A549 (cell line): ENCODE results near the gene AP2A2. TPM values are rescaled to one million over a fixed set of nuclear protein-coding genes. Genes with fewer than 3 reads are reported as not detected.

Experiments used
- ATAC-seq, 2 experiments: fragments of 200-7000 bp in 1 of 2; fragments of >200 bp in 1 of 2; cut with Nextera tagmentation in 1 of 2; cut with Tn5 transposase in 1 of 2; 3 replicates each; pipeline versions ENCODE4 v1.8.0 to v1.9.1; 2018 to 2020; ENCODE audit warnings: mild to moderate bottlenecking in 1 of 2, moderate library complexity in 1 of 2
- CTCF ChIA-PET: fragments of 300-600 bp; sonication (Branson Sonifier 250); formaldehyde crosslinking; extraction: SDS; loops from one replicate; lab custom pipeline; 2021; ENCODE audit warnings: antibody characterized with exemption, inconsistent platforms; lab: Yijun Ruan, JAX
- POLR2A ChIA-PET: fragments of 350-600 bp; formaldehyde crosslinking; extraction: SDS; loops from one replicate; lab custom pipeline; 2021; ENCODE audit warnings: antibody characterized with exemption, inconsistent platforms; lab: Yijun Ruan, JAX
- DNase-seq, 2 experiments: peaks; one replicate each; pipeline versions ENCODE4 v3.0.0 to v3.0.0-alpha.2; 2011 to 2016; ENCODE audit warnings: low read depth in 1 of 2, low spot score in 1 of 2
- FAIRE-seq: peaks from 2 replicates; lab custom pipeline; 2011; peaks lifted over from hg19 to GRCh38; lab: Jason Lieb, UNC
- H3K27ac ChIP-seq, 2 experiments: fragments of >200 bp; sonication (Bioruptor Twin); formaldehyde crosslinking; 3 replicates each; pipeline ENCODE4 v1.5.1; 2016 to 2017
- H3K4me1 ChIP-seq: fragments of >200 bp; sonication (Bioruptor Twin); formaldehyde crosslinking; 3 replicates; pipeline ENCODE4 v1.6.1; 2016
- H3K4me2 ChIP-seq: fragments of >200 bp; sonication (Bioruptor Twin); formaldehyde crosslinking; 3 replicates; pipeline ENCODE4 v1.6.1; 2016
- H3K4me3 ChIP-seq: fragments of >200 bp; sonication (Bioruptor Twin); formaldehyde crosslinking; 3 replicates; pipeline ENCODE4 v1.5.1; 2016
- H3K9me3 ChIP-seq: fragments of >200 bp; sonication (Bioruptor Twin); formaldehyde crosslinking; 3 replicates; pipeline ENCODE4 v1.6.1; 2016
- ATOH8 ChIP-seq: fragments of 250-450 bp; sonication (Bioruptor Pico); IDR thresholded peaks from 2 replicates; pipeline ENCODE4 v1.5.0; 2020; ENCODE audit warnings: low read depth, mild to moderate bottlenecking, moderate library complexity
- CBX2 ChIP-seq: fragments of 200-600 bp; sonication (generic); IDR thresholded peaks from 2 replicates; pipeline ENCODE4 v1.6.1; 2016; ENCODE audit warnings: low read depth, mild to moderate bottlenecking, borderline replicate concordance
- CBX8 ChIP-seq: fragments of 200-600 bp; sonication (generic); IDR thresholded peaks from 2 replicates; pipeline ENCODE4 v1.6.1; 2016
- CEBPB ChIP-seq, 2 experiments: fragments of >200 bp in 1 of 2; sonication (Bioruptor Twin) in 1 of 2; formaldehyde crosslinking in 1 of 2; IDR thresholded peaks; 2 replicates each; pipeline ENCODE4 v1.6.1; 2012 to 2016
- CHD2 ChIP-seq: fragments of 150-350 bp; IDR thresholded peaks from 2 replicates; pipeline ENCODE4 v1.6.1; 2014; ENCODE audit warnings: low read length; ENCODE audit not compliant: partially characterized antibody
- FOSB ChIP-seq: fragments of 250-450 bp; sonication (Bioruptor Pico); IDR thresholded peaks from 2 replicates; pipeline ENCODE4 v1.5.0; 2020; ENCODE audit warnings: mild to moderate bottlenecking, moderate library complexity
- FOXS1 ChIP-seq: fragments of 250-450 bp; sonication (Bioruptor Pico); IDR thresholded peaks from 2 replicates; pipeline ENCODE4 v1.5.0; 2020; ENCODE audit warnings: mild to moderate bottlenecking, moderate library complexity
- GATA3 ChIP-seq: IDR thresholded peaks from 2 replicates; pipeline ENCODE4 v1.6.1; 2012; ENCODE audit warnings: borderline replicate concordance
- HEYL ChIP-seq: fragments of 250-450 bp; sonication (Bioruptor Pico); IDR thresholded peaks from 2 replicates; pipeline ENCODE4 v1.8.0; 2021; ENCODE audit warnings: mild to moderate bottlenecking, moderate library complexity
- HOXB5 ChIP-seq: fragments of 250-450 bp; sonication (Bioruptor Pico); IDR thresholded peaks from 2 replicates; pipeline ENCODE4 v1.5.0; 2020; ENCODE audit warnings: mild to moderate bottlenecking, moderate library complexity
- JUNB ChIP-seq: fragments of >200 bp; sonication (Bioruptor Twin); formaldehyde crosslinking; IDR thresholded peaks from 2 replicates; pipeline ENCODE4 v1.6.1; 2016
- KDM1A ChIP-seq: fragments of 200-600 bp; sonication (generic); IDR thresholded peaks from 2 replicates; pipeline ENCODE4 v1.6.1; 2016; ENCODE audit warnings: low read depth, mild to moderate bottlenecking
- MAFK ChIP-seq: fragments of 450-650 bp; IDR thresholded peaks from 2 replicates; pipeline ENCODE4 v1.6.1; 2014; ENCODE audit not compliant: partially characterized antibody
- MAZ ChIP-seq: fragments of 150-350 bp; IDR thresholded peaks from 2 replicates; pipeline ENCODE4 v1.6.1; 2014; ENCODE audit warnings: antibody characterized with exemption, low read depth, low read length, borderline replicate concordance
- RARB ChIP-seq: fragments of 250-450 bp; sonication (Bioruptor Pico); IDR thresholded peaks from 2 replicates; pipeline ENCODE4 v1.8.0; 2021; ENCODE audit warnings: mild to moderate bottlenecking, moderate library complexity
- REST ChIP-seq: fragments of 200-600 bp; sonication (generic); IDR thresholded peaks from 2 replicates; pipeline ENCODE4 v1.6.1; 2016; ENCODE audit warnings: antibody characterized with exemption, mild to moderate bottlenecking, moderate library complexity
- RNF2 ChIP-seq: fragments of 200-600 bp; sonication (generic); IDR thresholded peaks from 2 replicates; pipeline ENCODE4 v1.6.1; 2016; ENCODE audit warnings: low read depth, mild to moderate bottlenecking, antibody characterized with exemption, moderate library complexity, borderline replicate concordance
- SREBF2 ChIP-seq: fragments of 450-650 bp; IDR thresholded peaks from 2 replicates; pipeline ENCODE4 v1.6.1; 2014; ENCODE audit warnings: mild to moderate bottlenecking, moderate library complexity
- ZFP36 ChIP-seq: fragments of 450-650 bp; IDR thresholded peaks from 2 replicates; pipeline ENCODE4 v1.6.1; 2014; ENCODE audit warnings: borderline replicate concordance; ENCODE audit not compliant: partially characterized antibody
- ZNF302 ChIP-seq: fragments of 250-450 bp; sonication (Bioruptor Pico); IDR thresholded peaks from 2 replicates; pipeline ENCODE4 v1.9.0; 2021; ENCODE audit warnings: inconsistent platforms, mild to moderate bottlenecking, moderate library complexity
- WGBS: methylation state at CpG from one replicate; pipeline ENCODE4 v1.1.6; 2017; ENCODE audit errors: missing lambda C conversion rate; 5-methylcytosine and 5-hydroxymethylcytosine counted together
- polyA plus RNA-seq, 4 experiments: library from polyadenylated mRNA; depleted of rRNA in 3 of 4; stranded (reverse); fragments of >200 nt; fragmentation: RNase III in 1 of 4; extraction: RNeasy Plus Mini Kit Qiagen cat#74134 plus additional on column Dnase treatment in 1 of 4; gene quantifications; 2 replicates in 3 of 4; 3 replicates in 1 of 4; pipeline ENCODE4 v1.2.3, GENCODE V29; 2011 to 2017
- TF ChIP-seq, protein P1 (sequence below): IDR thresholded peaks from 2 replicates; pipeline ENCODE4 v1.6.1; 2012
- TF ChIP-seq, protein P2 (sequence below): IDR thresholded peaks from 2 replicates; pipeline ENCODE4 v1.6.1; 2012; ENCODE audit warnings: low read depth, borderline replicate concordance
- TF ChIP-seq, protein P3 (sequence below): fragments of >200 bp; sonication (Bioruptor Twin); formaldehyde crosslinking; IDR thresholded peaks from 2 replicates; pipeline ENCODE4 v1.6.1; 2016

The AP2A2 gene
- polyA plus RNA-seq, 2 of the 4 experiments (the other 2 are of a cell fraction) = 39.4 to 60.4 TPM

DNA sequence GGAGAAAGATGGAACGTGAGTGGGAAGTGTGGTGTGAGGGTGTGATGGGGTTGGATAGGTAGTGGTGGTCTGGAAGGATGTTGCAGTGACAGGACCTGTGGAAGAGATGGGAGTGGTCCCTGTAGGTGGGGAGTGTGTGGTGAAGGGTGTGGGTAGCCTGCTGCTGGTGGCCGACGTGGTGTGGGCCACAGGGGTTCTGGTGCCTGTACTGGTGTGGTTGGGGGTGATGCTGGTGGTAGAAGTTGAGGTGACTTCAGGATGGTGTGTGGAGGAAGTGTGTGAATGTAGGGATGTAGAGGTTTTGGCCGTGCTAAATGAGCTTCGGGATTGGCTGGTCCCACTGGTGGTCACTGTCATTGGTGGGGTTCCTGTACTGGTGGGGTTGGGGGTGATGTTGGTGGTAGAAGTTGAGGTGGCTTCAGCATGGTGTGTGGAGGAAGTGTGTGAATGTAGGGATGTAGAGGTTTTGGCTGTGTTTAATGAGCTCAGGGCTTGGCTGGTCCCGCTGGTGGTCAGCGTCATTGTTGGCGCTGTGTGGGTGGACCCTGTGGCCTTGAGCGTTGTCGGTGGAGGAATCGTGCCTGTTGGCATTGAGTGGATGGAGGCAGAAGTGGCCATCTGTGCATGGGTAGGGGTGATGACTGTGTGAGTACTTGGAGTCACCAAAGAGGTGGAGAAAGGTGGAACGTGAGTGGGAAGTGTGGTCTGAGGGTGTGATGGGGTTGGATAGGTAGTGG, 91.8 kb downstream of the AP2A2 start (continued):
- TF ChIP-seq RNF2 = no peak
- no peak for TF ChIP-seq KDM1A
- TF ChIP-seq FOSB (CRISPR knock-in tag) = no peak

DNA sequence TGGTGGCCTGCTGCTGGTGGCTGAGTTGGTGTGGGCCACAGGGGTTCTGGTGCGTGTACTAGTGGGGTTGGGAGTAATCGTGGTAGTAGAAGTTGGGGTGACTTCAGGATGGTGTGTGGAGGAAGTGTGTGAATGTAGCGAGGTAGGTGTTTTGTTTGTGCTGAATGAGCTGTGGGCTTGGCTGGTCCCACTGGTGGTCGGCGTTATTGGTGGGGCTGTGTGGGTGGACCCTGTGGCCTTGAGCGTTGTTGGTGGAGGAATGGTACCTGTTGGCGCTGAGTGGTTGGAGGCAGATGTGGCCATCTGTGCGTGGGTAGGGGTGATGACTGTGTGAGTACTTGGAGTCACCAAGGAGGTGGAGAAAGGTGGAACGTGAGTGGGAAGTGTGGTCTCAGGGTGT, 92.4 kb downstream of the AP2A2 start:
- DNase-seq (no peak), FAIRE-seq (peak; percentile 18), ATAC-seq (no peak)
- no peak overlapping the region for H3K27ac ChIP-seq
- POLR2A ChIA-PET = no interaction called here
- no peaks in the 10 kb centered on the region for H3K9me3 ChIP-seq
- H3K4me2 ChIP-seq = no peak overlapping the region
- H3K4me1 ChIP-seq = no peaks in the 10 kb centered on the region
- CTCF ChIA-PET = interaction anchor here (1.3 to 2.6 kb wide), 2 partner anchors 12 to 33 kb away, joined by 3 to 8 read pairs; no protein-coding TSS in a partner anchor
- no peak overlapping the region for H3K4me3 ChIP-seq
- 86% methylated on average over 9 of the region's 9 CpGs for WGBS
- TF ChIP-seq, protein P1, sequence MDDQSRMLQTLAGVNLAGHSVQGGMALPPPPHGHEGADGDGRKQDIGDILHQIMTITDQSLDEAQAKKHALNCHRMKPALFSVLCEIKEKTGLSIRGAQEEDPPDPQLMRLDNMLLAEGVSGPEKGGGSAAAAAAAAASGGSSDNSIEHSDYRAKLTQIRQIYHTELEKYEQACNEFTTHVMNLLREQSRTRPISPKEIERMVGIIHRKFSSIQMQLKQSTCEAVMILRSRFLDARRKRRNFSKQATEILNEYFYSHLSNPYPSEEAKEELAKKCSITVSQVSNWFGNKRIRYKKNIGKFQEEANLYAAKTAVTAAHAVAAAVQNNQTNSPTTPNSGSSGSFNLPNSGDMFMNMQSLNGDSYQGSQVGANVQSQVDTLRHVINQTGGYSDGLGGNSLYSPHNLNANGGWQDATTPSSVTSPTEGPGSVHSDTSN = no peak
- TF ChIP-seq CEBPB (IDR thresholded peaks at IDR 0.05) (no peak), CBX8 (no peak), HEYL (CRISPR knock-in tag) (no peak), MAZ (no peak), GATA3 (no peak), SREBF2 (no peak), MAFK (no peak), ZFP36 (no peak), ATOH8 (no peak), JUNB (no peak), ZNF302 (CRISPR knock-in tag) (no peak), HOXB5 (CRISPR knock-in tag) (no peak), RARB (CRISPR knock-in tag) (no peak), FOXS1 (CRISPR knock-in tag) (no peak), CBX2 (no peak)
- TF ChIP-seq, protein P2, sequence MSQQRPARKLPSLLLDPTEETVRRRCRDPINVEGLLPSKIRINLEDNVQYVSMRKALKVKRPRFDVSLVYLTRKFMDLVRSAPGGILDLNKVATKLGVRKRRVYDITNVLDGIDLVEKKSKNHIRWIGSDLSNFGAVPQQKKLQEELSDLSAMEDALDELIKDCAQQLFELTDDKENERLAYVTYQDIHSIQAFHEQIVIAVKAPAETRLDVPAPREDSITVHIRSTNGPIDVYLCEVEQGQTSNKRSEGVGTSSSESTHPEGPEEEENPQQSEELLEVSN = no peak
- TF ChIP-seq, protein P3, sequence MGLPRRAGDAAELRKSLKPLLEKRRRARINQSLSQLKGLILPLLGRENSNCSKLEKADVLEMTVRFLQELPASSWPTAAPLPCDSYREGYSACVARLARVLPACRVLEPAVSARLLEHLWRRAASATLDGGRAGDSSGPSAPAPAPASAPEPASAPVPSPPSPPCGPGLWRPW = no peak

DNA sequence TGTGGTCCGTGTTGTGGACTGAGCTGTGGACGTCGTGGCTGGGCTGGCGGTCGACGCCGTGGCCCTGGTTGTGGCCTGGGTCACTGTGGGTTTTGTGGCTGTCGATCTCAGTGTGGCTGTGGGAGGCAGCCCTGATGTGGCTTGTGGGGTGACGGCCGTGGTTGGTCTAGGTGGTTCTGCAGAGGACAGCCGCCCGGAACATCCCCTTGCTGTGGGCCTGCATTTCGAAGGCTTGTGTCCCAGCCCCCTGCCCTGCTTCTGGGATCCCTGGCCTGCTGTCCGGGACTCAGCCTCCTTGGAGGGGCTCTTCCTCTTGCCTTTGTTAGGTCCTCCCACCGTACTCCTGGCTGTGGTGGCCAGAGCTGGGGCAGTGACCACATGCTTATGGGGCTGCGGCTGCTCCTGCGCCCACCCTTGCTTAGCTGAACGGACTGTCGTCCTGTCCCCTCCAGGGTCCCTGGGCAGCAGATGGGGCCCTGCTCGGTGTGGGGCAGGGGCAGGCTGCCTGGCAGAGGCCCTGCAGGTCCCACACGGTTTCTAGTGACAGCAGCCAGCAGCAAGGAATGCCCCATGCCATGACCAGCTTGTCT, 93.7 kb downstream of the AP2A2 start:
- H3K4me3 ChIP-seq = no peak overlapping the region
- 84% methylated on average over 18 of the region's 21 CpGs for WGBS
- POLR2A ChIA-PET = no interaction called here
- H3K4me2 ChIP-seq = no peak overlapping the region
- no peak for TF ChIP-seq CHD2
- no peak for TF ChIP-seq REST
- no peak for TF ChIP-seq HOXB5 (CRISPR knock-in tag)
- TF ChIP-seq, protein P1 = no peak
- no peaks in the 10 kb centered on the region for H3K4me1 ChIP-seq
- no peak overlapping the region for H3K27ac ChIP-seq
- no peak for FAIRE-seq
- no peaks in the 10 kb centered on the region for H3K9me3 ChIP-seq
- ATAC-seq = no peak
- no peak for DNase-seq
- CTCF ChIA-PET = interaction anchor here (2.6 kb wide), 1 partner anchor 32 kb away, joined by 8 read pairs; no protein-coding TSS in a partner anchor
